Measurements from ENCODE around the gene CCNK.

The CCNK gene

GRCh38 chr14:99556134-99556791 lies 75.1 kb downstream of the CCNK start:
- DNase-seq: no peak

DNA sequence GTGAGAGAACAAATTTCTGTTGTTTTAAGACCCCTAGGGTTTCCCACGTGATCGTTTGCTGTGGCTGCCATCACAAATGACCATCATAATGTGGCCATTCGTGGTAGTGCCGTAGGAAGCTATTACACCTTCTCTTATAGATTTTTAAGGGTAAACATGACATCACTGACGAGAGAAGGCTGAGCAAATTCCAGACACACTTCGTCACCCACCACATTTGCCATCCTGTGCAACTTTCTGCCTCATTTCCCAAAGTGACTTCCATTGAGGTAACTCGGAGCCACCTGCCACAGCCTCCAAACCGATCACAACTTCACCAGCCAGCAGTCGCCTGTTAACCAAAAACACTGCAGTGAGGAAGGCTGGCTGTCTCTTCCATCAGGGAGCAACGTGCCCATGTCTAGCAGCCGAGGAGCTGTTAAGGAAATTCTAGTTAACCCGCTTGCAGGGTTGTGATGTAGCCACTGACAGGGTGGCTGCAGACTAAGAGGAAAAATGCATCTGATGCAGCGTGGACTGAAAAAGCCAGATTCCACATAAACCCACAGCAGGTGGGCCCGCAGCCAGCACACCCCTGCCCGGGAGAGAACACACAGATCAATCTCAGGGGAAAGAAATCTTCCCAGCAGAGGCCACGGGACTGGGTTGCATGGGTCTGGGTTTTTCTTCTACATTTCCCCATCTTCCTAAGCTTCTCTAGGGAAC lies 78.2 kb downstream of the CCNK start:
- no peak for DNase-seq

GRCh38 chr14:99560403-99560802 lies 79.2 kb downstream of the CCNK start:
- no peak for DNase-seq

- no peak for DNase-seq
Observed at GRCh38 chr14:99560922-99561683, 79.9 kb downstream of the CCNK start.

GRCh38 chr14:99561864-99562263 lies 80.7 kb downstream of the CCNK start:
- DNase-seq: no peak

All from CD4-positive, alpha-beta T cell treated with Interleukin-4 for 1 hour (primary cell).